ENCODE results near the gene NEK11. TPM values are rescaled to one million over a fixed set of nuclear protein-coding genes. Genes with fewer than 3 reads are reported as not detected.
"Not testable (repeated sequence)": the region's sequence is repeated elsewhere in the genome, so short reads cannot be mapped to it uniquely, and the experiment has no call there.

The NEK11 gene
- polyA plus RNA-seq, 3 donors, result 16.5 to 25.7 (median 19.2) TPM

DNA sequence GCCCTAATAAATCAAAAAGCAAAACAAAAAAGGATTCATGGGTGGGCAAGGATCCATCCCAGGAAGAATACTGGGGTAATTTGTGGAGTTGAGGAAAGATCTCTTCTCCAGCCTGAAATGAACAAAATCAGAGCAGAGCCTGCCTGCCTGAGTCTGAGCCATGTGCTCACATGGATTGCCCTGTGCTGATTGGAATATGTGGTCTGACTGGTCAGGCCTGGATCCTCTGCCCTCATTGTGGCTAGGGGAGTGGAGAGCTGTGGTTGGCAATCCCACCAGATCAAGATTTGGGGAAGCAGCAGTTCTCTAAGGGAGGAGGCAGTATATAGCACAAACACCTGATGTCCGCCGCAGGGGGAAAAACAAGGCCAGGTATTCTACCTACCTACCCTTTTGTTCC is 348.1 kb downstream of the NEK11 start:
- DNase-seq (ENCODE audit: extremely low read depth in 1 of 11, low read depth in 9 of 11, low spot score in 4 of 11), result no peak

- not testable (repeated sequence) for DNase-seq (ENCODE audit: extremely low read depth in 1 of 11, low read depth in 9 of 11, low spot score in 4 of 11)
Observed at GRCh38 chr3:131380821-131381444, 354.3 kb downstream of the NEK11 start.

DNA sequence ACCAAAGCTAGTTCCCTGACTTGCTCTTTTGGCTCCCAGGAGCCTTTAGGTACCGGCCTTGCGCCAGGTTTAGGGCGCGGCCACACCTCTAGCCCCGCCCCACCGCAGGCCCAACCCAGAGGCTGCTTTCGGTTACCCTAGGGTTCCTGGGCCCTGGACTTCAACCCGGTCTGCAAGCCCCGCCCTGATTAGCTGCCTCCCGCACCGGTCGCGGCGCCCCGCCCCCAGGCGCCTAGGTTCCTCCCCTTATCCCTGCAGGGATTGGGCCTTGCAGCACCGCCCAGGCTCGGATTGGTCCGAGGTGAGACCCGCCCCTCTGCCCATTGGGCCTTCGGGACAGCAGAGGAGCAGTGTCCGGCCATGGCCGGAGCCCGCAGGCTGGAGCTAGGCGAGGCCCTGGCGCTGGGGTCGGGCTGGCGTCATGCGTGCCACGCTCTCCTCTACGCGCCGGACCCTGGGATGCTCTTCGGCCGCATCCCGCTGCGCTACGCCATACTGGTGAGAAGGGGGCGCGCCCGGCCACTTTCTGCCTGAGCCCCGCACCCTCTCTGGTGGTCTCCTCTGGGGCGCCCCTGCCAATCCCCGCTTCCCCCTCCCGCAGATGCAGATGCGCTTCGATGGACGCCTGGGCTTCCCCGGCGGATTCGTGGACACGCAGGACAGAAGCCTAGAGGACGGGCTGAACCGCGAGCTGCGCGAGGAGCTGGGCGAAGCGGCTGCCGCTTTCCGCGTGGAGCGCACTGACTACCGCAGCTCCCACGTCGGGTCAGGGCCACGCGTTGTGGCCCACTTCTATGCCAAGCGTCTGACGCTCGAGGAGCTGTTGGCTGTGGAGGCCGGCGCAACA is 355.0 kb downstream of the NEK11 start, which contains the start of gene NUDT16:
Gene NUDT16 (plus strand): TSS at position 330 of the 847 bp plus-strand sequence. CDS start 31 bp downstream, at position 361.
- DNase-seq (ENCODE audit: extremely low read depth in 1 of 11, low read depth in 9 of 11, low spot score in 4 of 11), result peak; percentile 91 to 98 (median 96)

DNA sequence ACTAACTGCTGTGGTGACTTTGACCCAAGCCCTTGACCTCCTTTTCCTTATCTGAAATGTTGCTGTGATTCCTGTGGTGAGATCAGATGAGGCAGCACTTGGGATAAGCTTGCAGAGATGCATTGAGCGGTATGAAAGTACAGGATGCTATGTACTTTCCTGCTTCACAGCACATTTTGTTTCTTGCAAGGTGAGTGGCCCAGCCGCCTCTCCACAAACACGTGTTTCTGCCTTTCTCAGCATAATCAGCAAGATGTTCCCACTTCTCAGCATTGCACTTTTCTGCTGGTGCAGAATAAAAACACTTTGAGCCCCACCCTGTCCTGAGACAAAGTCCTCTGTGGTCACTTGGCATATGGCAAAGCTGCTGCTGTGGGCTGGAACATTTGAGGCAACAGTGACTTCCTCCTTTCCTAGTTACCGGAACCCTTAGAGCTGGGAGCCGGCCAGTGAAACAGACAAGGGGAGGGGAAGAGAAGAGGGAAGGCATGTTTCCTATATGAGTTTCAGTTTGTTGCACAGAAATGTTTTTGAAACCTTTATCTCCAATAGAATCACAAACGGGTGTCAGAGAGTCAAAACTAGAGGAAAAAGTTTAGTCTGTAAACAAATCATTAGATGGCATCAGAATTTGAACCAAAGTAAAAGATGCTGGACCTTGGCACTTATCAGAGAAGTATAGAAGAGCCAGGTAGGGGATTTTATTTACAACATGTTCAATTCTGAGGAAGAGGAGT is 359.9 kb downstream of the NEK11 start:
- no peak for DNase-seq (ENCODE audit: extremely low read depth in 1 of 11, low read depth in 9 of 11, low spot score in 4 of 11)

- DNase-seq (ENCODE audit: extremely low read depth in 1 of 11, low read depth in 9 of 11, low spot score in 4 of 11), result no peak
Observed at GRCh38 chr3:131387796-131388489, 361.3 kb downstream of the NEK11 start.

- no peak for DNase-seq (ENCODE audit: extremely low read depth in 1 of 11, low read depth in 9 of 11, low spot score in 4 of 11)
Observed at GRCh38 chr3:131388490-131388799, 361.8 kb downstream of the NEK11 start.

- no peak for DNase-seq (ENCODE audit: extremely low read depth in 1 of 11, low read depth in 9 of 11, low spot score in 4 of 11)
Observed at GRCh38 chr3:131390331-131390730, 363.7 kb downstream of the NEK11 start.

GRCh38 chr3:131393051-131393450 is 366.4 kb downstream of the NEK11 start:
- no peak for DNase-seq (ENCODE audit: extremely low read depth in 1 of 11, low read depth in 9 of 11, low spot score in 4 of 11)

GRCh38 chr3:131393868-131394267 is 367.2 kb downstream of the NEK11 start:
- DNase-seq (ENCODE audit: extremely low read depth in 1 of 11, low read depth in 9 of 11, low spot score in 4 of 11), result no peak

DNA sequence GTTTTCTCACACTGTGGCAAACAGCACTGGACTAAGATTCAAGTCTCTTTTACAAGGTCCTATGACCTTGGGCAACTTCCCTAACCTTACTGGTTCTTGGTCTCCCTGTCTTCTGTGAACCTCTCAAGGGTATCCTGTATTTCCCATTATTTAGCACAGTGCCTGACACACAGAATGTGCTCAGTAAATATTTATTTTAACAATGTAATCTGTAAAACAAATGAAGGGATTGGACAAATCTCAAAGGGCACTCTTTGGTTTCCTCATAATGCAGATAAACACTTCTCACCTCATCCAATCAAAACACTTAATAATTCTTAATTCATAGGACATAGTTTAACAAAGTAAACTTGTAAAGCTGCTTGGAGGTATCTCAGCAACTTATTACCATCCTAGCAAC is 367.7 kb downstream of the NEK11 start:
- DNase-seq (ENCODE audit: extremely low read depth in 1 of 11, low read depth in 9 of 11, low spot score in 4 of 11), result no peak

- DNase-seq (ENCODE audit: extremely low read depth in 1 of 11, low read depth in 9 of 11, low spot score in 4 of 11), result no peak
Observed at GRCh38 chr3:131396170-131396569, 369.5 kb downstream of the NEK11 start.

DNA sequence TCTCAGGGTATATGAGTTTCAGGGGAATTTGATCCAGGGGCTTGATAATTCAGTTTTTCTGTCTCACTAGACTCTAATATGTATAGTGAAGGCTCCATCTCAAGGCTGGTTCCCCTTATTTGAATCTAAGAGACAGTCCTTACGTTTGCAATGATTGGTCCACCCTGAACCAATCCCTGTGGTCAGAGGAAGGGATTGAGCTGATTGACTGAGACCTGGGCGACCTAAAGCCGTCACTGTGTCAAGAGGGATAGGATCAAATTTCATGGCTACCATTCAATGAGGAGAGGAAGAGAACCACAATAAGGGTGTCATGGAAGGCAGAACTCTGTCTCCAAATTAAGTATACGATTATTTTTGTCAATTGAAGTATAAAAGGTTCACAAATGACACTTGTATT is 371.2 kb downstream of the NEK11 start:
- no peak for DNase-seq (ENCODE audit: extremely low read depth in 1 of 11, low read depth in 9 of 11, low spot score in 4 of 11)

Other genes with a start within 250 kb of the NEK11 start
- 100 to 1,000 TPM; 129 to 148 (median 132) TPM for gene ATP2C1, start 132.8 kb upstream of the NEK11 start, polyA plus RNA-seq (ENCODE audit: insufficient read length in 3 of 3)
- 10 to 100 TPM; 11.9 to 14.0 (median 13.7) TPM for gene ASTE1, start 52 bp upstream of the NEK11 start, polyA plus RNA-seq (ENCODE audit: insufficient read length in 3 of 3)

All from renal cortex interstitium (tissue), 11 donors.